Neural cell (in vitro differentiated cells): Measurements from ENCODE around the gene RPS6KA2. TPM values are rescaled to one million over a fixed set of nuclear protein-coding genes. Genes with fewer than 3 reads are reported as not detected.

ENCODE experiments used
- H2AFZ ChIP-seq: fragments of 200-600, 300-800 bp; sonication (generic), shearing (Covaris generic); 2 replicates; pipeline ENCODE4 v1.6.0; 2014; ENCODE audit warnings: low read depth, mild to moderate bottlenecking, antibody characterized with exemption, low read length, moderate library complexity
- H3F3A ChIP-seq: fragments of 200-600 bp; shearing (Covaris generic); 2 replicates; pipeline ENCODE4 v1.6.1; 2016; ENCODE audit warnings: mild to moderate bottlenecking, moderate library complexity, mixed read lengths, antibody characterized with exemption, low read length; ENCODE audit not compliant: insufficient read depth, poor library complexity, severe bottlenecking
- H3K27ac ChIP-seq: fragments of 200-600, 300-800 bp; sonication (generic), shearing (Covaris generic); 2 replicates; pipeline ENCODE4 v1.5.1; 2014; ENCODE audit warnings: mild to moderate bottlenecking, low read length, moderate library complexity
- H3K27me3 ChIP-seq: fragments of 300-800, 200-600 bp; sonication (generic), shearing (Covaris generic); 2 replicates; pipeline ENCODE4 v1.6.0; 2014; ENCODE audit warnings: mild to moderate bottlenecking, low read depth, low read length, moderate library complexity; ENCODE audit not compliant: insufficient read depth
- H3K36me3 ChIP-seq: fragments of 300-800, 200-600 bp; sonication (generic), shearing (Covaris generic); 2 replicates; pipeline ENCODE4 v1.5.1; 2014; ENCODE audit warnings: mild to moderate bottlenecking, antibody characterized with exemption, low read length, moderate library complexity; ENCODE audit not compliant: insufficient read depth
- H3K4me2 ChIP-seq: fragments of 300-800, 200-600 bp; sonication (generic), shearing (Covaris generic); 2 replicates; pipeline ENCODE4 v1.6.0; 2014; ENCODE audit warnings: mild to moderate bottlenecking, low read length
- H3K4me3 ChIP-seq: fragments of 300-800, 200-600 bp; sonication (generic), shearing (Covaris generic); 2 replicates; pipeline ENCODE4 v1.5.1; 2014; ENCODE audit warnings: mild to moderate bottlenecking, low read length, moderate library complexity
- H3K79me2 ChIP-seq: fragments of 200-600 bp; shearing (Covaris generic); replicated peaks from 2 replicates; pipeline ENCODE4 v1.6.0; 2014; ENCODE audit warnings: mild to moderate bottlenecking, low read length, moderate library complexity; ENCODE audit not compliant: insufficient read depth
- H3K9ac ChIP-seq: fragments of 300-800, 200-600 bp; sonication (generic), shearing (Covaris generic); 2 replicates; pipeline ENCODE4 v1.6.1; 2016; ENCODE audit warnings: mild to moderate bottlenecking, low read length, mixed read lengths
- H3K9me2 ChIP-seq: fragments of 200-600 bp; shearing (Covaris generic); 2 replicates; pipeline ENCODE4 v1.6.1; 2016; ENCODE audit warnings: mild to moderate bottlenecking, low read length, mixed read lengths; ENCODE audit not compliant: insufficient read depth
- H3K9me3 ChIP-seq: fragments of 200-600, 300-800 bp; sonication (generic), shearing (Covaris generic); 2 replicates; pipeline ENCODE4 v1.6.1; 2016; ENCODE audit warnings: mild to moderate bottlenecking, mixed run types, low read length, moderate library complexity, mixed read lengths
- H4K20me1 ChIP-seq: fragments of 200-600 bp; shearing (Covaris generic); 2 replicates; pipeline ENCODE4 v1.6.1; 2016; ENCODE audit warnings: mild to moderate bottlenecking, mixed run types; ENCODE audit not compliant: insufficient read depth
- CTCF ChIP-seq: fragments of 450-650 bp; IDR thresholded peaks from 2 replicates; pipeline ENCODE4 v1.5.1; 2014; ENCODE audit warnings: antibody characterized with exemption, mild to moderate bottlenecking, moderate library complexity; ENCODE audit not compliant: poor library complexity, severe bottlenecking
- EP300 ChIP-seq: fragments of 450-650 bp; conservative IDR thresholded peaks from 2 replicates; pipeline ENCODE4 v1.6.1; 2014; ENCODE audit warnings: antibody characterized with exemption, mild to moderate bottlenecking, moderate library complexity; ENCODE audit not compliant: poor library complexity, severe bottlenecking
- EZH2 ChIP-seq: fragments of 200-600, 300-800 bp; shearing (Covaris generic), sonication (generic); IDR thresholded peaks from 2 replicates; pipeline ENCODE4 v1.6.1; 2014; ENCODE audit warnings: antibody characterized with exemption, low read length, borderline replicate concordance, mild to moderate bottlenecking; ENCODE audit not compliant: insufficient read depth, poor library complexity, severe bottlenecking
- MXI1 ChIP-seq: fragments of 450-650 bp; conservative IDR thresholded peaks from 2 replicates; pipeline ENCODE4 v1.6.1; 2014; ENCODE audit warnings: antibody characterized with exemption, mild to moderate bottlenecking; ENCODE audit not compliant: poor library complexity, severe bottlenecking
- POLR2AphosphoS5 ChIP-seq: IDR thresholded peaks from 2 replicates; pipeline ENCODE4 v1.6.1; 2012
- RAD21 ChIP-seq: fragments of 450-650 bp; conservative IDR thresholded peaks from 2 replicates; pipeline ENCODE4 v1.6.1; 2014; ENCODE audit warnings: antibody characterized with exemption, mild to moderate bottlenecking, moderate library complexity
- REST ChIP-seq: IDR thresholded peaks from 2 replicates; pipeline ENCODE4 v1.6.1; 2012; ENCODE audit warnings: borderline replicate concordance
- SMC3 ChIP-seq: fragments of 450-650 bp; conservative IDR thresholded peaks from 2 replicates; pipeline ENCODE4 v1.6.1; 2014; ENCODE audit warnings: antibody characterized with exemption, mild to moderate bottlenecking, moderate library complexity; ENCODE audit not compliant: poor library complexity
- TAF1 ChIP-seq: IDR thresholded peaks from 2 replicates; pipeline ENCODE4 v1.6.1; 2012; ENCODE audit warnings: low read depth
- polyA plus RNA-seq: library from polyadenylated mRNA; depleted of rRNA; stranded (reverse); fragments of >200 nt; gene quantifications from 2 replicates; pipeline ENCODE4 v1.2.3, GENCODE V29; 2014

Gene RPS6KA2
- polyA plus RNA-seq, 1 donor from 2014 or later: 34.3 TPM

- Histone ChIP-seq H2AFZ (no peak overlapping the region), H3K4me3 (no peak overlapping the region), H3K4me2 (no peak overlapping the region), H3K9me3 (no peaks in the 10 kb centered on the region), H3K27ac (no peak overlapping the region), H3K27me3 (no peaks in the 10 kb centered on the region), H3K36me3 (peaks cover 11% of the 10 kb centered on the region), H3F3A (no peaks in the 10 kb centered on the region), H4K20me1 (no peaks in the 10 kb centered on the region), H3K79me2 (no peaks in the 10 kb centered on the region), H3K9me2 (no peaks in the 10 kb centered on the region), H3K9ac (no peak overlapping the region)
- TF ChIP-seq TAF1 (no peak), MXI1 (no peak), REST (no peak), SMC3 (no peak), EZH2 (no peak), RAD21 (no peak), CTCF (no peak), EP300 (no peak), POLR2AphosphoS5 (no peak)
Observed at GRCh38 chr6:166488701-166489100, 138.3 kb downstream of the RPS6KA2 start.

- TF ChIP-seq EP300: no peak
- no peak for TF ChIP-seq MXI1
- TF ChIP-seq SMC3: no peak
- no peak for TF ChIP-seq CTCF
- TF ChIP-seq POLR2AphosphoS5: no peak
- TF ChIP-seq EZH2: no peak
- TF ChIP-seq REST: no peak
- no peak for TF ChIP-seq TAF1
- TF ChIP-seq RAD21: no peak
- Histone ChIP-seq H4K20me1 (no peaks in the 10 kb centered on the region), H3F3A (no peaks in the 10 kb centered on the region), H3K4me3 (no peak overlapping the region), H3K9ac (no peak overlapping the region), H2AFZ (no peak overlapping the region), H3K27me3 (no peaks in the 10 kb centered on the region), H3K9me2 (no peaks in the 10 kb centered on the region), H3K79me2 (no peaks in the 10 kb centered on the region), H3K9me3 (no peaks in the 10 kb centered on the region), H3K36me3 (peaks cover 11% of the 10 kb centered on the region), H3K4me2 (no peak overlapping the region), H3K27ac (no peak overlapping the region)
Observed at GRCh38 chr6:166488076-166488685, 138.9 kb downstream of the RPS6KA2 start.
